Right hindlimb (tissue), 1 donor: ENCODE results near the gene JMJD1C.
"Not testable (repeated sequence)": the region's sequence is repeated elsewhere in the genome, so short reads cannot be mapped to it uniquely, and the experiment has no call there.

Experiments
- DNase-seq: peaks from one replicate; pipeline ENCODE4 v3.0.0-alpha.2; 2018

Gene JMJD1C

GRCh38 chr10:63348245-63348850, 117.4 kb downstream of the JMJD1C start:
- DNase-seq, result no peak

- DNase-seq, result no peak
These were observed 119.7 kb downstream of the JMJD1C start for GRCh38 chr10:63346015-63346441.

DNA sequence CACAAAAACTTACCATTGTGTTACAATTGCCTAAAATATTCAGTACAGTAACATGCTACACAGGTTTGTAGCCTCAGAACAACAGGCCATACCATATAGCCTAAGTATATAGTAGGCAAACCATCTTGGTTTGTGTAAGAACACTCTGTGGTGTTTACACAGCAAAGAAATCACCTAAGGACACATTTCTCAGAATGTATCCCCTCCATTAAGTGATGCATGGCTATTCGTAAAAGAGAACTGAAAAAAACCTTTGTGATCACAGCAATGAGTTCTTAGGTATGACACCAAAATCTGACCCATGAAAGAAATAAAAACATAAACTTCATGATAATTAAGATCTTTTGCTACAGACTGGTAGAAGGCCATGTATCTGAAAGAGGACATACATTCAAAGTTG, 121.5 kb downstream of the JMJD1C start:
- no peak for DNase-seq

DNA sequence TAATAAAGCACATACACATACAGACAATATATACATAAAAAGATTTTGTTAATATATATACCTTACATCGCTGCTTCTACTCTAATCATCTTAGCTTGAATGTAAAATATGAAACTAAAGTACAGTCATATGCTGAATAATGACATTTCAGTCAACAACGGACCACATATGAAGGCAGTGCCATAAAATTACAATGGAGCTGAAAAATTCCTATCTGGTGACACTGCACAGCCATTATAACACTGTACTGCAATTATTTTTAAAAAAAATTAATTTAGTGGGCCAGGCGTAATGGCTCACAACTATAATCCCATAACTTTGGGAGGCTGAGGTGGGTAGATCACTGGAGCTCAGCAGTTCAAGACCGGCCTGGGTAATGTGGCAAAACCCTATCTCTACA, 122.3 kb downstream of the JMJD1C start:
- DNase-seq, result no peak

- not testable (repeated sequence) for DNase-seq
These were observed 126.1 kb downstream of the JMJD1C start for GRCh38 chr10:63339640-63340039.

- no peak for DNase-seq
These were observed 128.1 kb downstream of the JMJD1C start for GRCh38 chr10:63337455-63338251.

DNA sequence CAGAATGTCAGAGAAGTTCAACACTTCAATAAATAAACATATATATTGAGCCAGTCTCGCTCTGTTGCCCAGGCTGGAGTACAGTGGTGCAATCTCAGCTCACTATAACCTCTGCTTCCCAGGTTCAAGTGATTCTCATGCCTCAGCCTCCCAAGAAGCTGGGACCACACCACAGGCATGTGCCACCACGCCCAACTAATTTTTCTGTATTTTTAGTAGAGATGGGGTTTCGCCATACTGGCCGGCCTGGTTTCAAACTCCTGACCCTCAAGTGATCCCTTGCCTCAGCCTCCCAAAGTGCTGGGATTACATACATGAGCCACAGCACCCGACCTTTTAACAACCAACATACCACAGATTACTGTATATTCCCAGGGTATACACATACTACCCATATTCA, 134.2 kb downstream of the JMJD1C start:
- no peak for DNase-seq

- DNase-seq, result no peak
These were observed 141.3 kb downstream of the JMJD1C start for GRCh38 chr10:63324495-63324854.

GRCh38 chr10:63323701-63324494, 141.9 kb downstream of the JMJD1C start:
- no peak for DNase-seq

GRCh38 chr10:63320683-63321082, 145.1 kb downstream of the JMJD1C start:
- DNase-seq, result no peak

DNA sequence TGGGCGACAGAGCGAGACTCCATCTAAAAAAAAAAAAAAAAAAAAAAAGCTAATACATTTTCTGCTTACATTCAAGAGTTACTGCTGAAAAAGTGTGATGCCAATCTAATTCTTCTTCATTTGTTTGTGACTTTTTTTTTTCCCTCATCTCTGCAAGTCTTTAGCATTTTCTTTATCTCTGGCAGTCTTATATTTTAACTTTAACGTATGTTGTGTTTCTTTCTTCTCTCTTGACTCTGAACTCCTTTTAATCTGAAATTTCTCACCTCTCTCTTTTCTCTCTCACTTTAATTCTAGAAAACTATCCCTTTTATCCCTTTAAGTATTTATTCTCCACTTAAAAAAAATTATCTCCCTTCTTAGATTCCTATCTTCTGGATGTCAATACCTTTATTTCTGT, 146.5 kb downstream of the JMJD1C start:
- DNase-seq, result no peak

DNA sequence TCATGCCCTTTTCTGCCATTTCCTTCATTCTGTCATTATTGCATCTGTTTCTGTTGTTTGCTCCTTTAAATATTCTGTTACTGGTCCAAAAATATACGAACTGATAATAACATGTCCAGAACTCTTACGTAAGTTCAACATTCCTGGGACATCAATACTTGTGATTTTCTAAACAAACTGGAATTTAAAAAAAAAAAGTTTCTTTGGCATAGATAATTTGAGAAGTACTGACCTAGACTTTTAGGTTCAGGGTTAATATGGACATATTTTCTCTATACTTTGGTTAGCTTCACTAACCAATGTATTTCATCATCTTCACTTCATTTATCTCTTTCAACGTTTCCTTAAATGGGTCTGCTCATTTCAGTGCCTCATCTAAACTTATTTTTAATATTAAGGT, 147.3 kb downstream of the JMJD1C start:
- no peak for DNase-seq

DNA sequence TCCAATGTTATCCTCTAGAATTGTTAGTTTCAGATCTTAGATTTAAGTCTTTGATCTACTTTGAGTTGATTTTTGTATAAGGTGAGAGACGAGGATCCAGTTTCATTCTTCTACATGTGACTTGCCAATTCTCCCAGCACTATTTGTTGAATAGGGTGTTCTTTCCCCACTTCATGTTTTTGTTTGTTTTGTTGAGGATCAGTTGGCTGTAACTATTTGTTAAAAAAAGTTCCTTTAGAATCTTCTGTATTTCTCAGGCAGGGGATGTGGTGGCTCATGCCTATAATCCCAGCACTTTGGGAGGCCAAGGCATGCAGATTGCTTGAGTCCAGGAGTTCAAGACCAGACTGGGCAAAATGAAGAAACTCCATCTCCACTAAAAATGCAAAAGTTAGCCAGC, 151.8 kb downstream of the JMJD1C start:
- DNase-seq, result no peak

DNA sequence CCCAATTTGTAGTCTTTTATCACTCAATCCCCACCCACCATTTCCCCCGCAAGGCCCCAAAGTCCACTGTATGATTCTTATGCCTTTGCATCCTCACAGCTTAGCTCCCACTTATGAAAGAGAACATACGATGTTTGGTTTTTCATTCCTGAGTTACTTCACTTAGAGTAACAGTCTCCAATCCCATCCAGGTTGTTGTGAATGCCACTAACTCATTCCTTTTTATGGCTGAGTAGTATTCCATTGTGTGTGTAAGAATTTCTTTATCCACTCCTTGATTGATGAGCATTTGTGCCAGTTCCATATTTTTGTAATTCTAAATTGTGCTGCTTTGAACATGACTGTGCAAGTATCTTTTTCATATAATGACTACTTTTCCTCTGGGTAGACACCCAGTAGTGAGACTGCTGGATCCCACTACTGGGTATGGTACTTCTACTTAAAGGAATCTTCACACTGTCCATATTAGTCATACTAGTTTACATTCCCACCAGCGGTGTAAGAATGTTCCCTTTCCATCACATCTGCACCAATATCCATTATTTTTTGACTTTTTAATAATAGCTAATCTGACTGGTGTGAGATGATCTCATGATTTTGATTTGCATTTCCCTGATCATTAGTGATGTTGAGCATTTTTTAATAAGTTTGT, 152.6 kb downstream of the JMJD1C start:
- no peak for DNase-seq

DNA sequence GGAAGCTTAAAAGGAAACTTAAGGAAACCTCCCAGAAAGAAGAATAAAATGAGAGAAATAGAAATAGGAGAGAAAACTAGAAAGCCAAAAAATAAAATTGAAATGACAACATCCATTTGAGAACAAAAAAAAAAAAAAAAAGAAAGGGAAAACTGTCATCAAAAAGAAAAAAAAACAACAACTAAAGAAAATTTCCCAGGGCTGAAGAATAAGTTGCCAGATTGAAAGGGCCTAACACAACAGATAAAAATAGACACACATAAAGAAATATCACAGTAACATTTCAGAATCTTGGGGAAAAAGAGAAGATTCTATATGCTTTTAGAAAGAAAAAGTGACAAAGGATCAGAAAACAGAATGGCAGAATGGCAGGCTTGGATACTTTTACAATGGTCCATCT, 157.1 kb downstream of the JMJD1C start:
- no peak for DNase-seq

- DNase-seq, result no peak
These were observed 161.6 kb downstream of the JMJD1C start for GRCh38 chr10:63304146-63304545.

GRCh38 chr10:63300801-63301200, 165.0 kb downstream of the JMJD1C start:
- DNase-seq, result no peak

DNA sequence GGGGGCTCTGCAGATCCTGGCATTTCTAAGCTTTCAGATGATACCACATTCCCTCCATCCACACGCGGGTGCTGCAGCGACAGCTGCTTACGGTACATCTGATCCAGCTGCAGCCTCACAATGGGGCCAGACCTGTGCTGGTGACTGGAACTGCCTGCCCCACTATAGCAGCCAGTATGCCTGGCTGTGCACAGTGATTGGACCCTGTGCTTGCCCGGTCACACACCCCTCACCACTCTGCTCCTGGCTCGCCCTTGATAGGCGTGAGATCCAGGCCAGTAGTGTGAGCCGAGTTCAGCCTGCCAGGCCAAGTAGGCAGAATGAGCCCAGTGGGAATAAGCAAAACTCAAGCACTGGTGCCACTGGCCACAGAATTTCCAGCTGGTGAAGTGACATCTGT, 167.8 kb downstream of the JMJD1C start:
- DNase-seq, result no peak

DNA sequence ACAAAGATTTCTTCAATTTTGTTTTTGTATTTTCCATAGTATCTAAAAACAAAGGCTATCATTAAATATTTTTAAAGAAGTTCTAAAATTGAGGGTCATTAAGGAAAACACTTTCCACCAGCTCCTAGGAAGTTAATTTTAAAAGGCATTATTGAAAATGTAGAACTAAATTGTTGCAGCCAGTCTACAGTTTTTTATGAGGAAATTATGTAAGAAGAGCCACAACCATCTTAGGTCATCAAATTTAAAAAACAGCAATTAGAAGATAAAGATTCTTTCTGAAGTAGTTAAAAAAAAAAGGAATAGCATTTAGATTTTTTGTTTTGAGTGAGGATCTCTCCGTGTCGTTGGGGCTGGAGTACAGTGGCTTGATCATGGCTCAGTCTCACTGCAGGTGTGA, 171.0 kb downstream of the JMJD1C start:
- DNase-seq, result no peak

DNA sequence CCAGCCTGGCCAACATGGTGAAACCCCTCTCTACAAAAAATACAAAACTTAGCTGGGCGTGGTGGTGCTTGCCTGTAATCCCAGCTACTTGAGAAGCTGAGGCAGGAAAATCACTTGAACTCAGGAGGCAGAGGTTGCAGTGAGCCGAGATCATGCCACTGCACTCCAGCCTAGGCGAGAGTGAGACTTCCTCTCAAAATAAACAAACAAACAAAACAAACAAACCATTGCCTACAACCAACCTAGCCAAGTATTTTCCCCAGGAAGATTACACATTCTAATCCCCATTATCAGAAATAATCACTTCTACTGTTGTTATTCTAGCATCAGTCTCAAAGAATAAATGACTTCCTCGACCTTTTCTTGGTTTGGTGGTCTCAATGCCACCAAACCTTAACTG, 172.9 kb downstream of the JMJD1C start:
- not testable (repeated sequence) for DNase-seq

DNA sequence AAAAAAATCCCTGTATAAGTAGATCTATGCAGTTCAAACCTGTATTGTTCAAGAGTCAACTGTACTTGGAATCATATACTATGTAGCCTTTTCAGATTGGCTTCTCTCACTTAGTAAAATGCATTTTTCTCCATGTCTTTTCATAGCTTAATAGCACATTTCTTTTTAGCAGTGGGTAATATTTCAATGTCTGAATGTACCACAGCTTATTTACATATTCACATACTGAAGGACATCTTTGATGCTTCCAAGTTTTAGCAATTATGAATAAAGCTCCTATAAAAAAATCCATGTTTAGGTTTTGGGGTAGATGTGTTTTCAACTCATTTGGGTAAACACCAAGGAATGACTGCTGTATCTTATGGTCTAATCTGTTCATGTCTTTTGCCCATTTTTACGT, 177.6 kb downstream of the JMJD1C start:
- no peak for DNase-seq

DNA sequence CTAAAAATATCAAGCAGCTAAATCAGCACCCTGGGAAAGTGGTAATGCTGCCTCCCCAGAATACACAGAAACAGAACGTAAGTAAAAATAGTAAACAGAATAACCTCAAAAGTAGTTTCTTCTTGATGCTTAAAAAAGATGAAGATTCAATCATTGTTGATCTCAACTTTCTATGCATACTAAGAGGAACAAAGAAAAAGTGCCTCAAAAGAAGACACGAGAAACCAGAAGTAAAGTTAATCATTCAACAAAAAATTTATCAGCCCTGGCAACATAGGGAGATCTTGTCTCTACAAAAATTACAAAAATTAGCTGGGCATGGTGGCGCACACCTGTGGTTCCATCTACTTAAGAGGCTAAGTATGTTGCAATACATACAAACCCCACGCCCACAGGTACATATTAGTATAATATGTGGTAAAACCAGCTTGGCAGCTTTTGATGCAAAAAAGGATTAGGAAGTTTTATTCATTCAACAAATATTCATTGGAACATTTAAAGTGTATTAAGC, 179.0 kb downstream of the JMJD1C start:
- DNase-seq, result no peak

GRCh38 chr10:63286340-63286739, 179.4 kb downstream of the JMJD1C start:
- DNase-seq, result no peak
